EL (cell line): ENCODE data around the gene POLH.
"Not testable (repeated sequence)": the region's sequence is repeated elsewhere in the genome, so short reads cannot be mapped to it uniquely, and the experiment has no call there.

Source experiments
- DNase-seq: peaks from one replicate; pipeline ENCODE4 v3.0.0-alpha.2; 2016

Gene POLH

GRCh38 chr6:43608310-43608763, 32.4 kb downstream of the POLH start:
- DNase-seq: peak; percentile 78

- DNase-seq: no peak
Observed at GRCh38 chr6:43608807-43609206, 32.8 kb downstream of the POLH start.

GRCh38 chr6:43609402-43609801, 33.4 kb downstream of the POLH start:
- DNase-seq: no peak

- no peak for DNase-seq
Observed at GRCh38 chr6:43610431-43610830, 34.4 kb downstream of the POLH start.

- no peak for DNase-seq
Observed at GRCh38 chr6:43613721-43614395, 37.9 kb downstream of the POLH start.

GRCh38 chr6:43614396-43614730, 38.4 kb downstream of the POLH start:
- DNase-seq: no peak

- DNase-seq: no peak
Observed at GRCh38 chr6:43616725-43617472, 40.9 kb downstream of the POLH start.

- no peak for DNase-seq
Observed at GRCh38 chr6:43621078-43621835, 45.3 kb downstream of the POLH start.

GRCh38 chr6:43621836-43622180, 45.8 kb downstream of the POLH start:
- no peak for DNase-seq

GRCh38 chr6:43622541-43622940, 46.6 kb downstream of the POLH start:
- DNase-seq: no peak

GRCh38 chr6:43623880-43624785, 48.1 kb downstream of the POLH start:
- no peak for DNase-seq

GRCh38 chr6:43624786-43625288, 48.9 kb downstream of the POLH start:
- DNase-seq: no peak

- no peak for DNase-seq
Observed at GRCh38 chr6:43625393-43625992, 49.5 kb downstream of the POLH start.

- DNase-seq: peak; percentile 98
Observed at GRCh38 chr6:43627008-43627825, 51.2 kb downstream of the POLH start.

- DNase-seq: peak; percentile 73
Observed at GRCh38 chr6:43628393-43629103, 52.6 kb downstream of the POLH start.

- peak; percentile 100 for DNase-seq
Observed at GRCh38 chr6:43629104-43629504, 53.1 kb downstream of the POLH start, which contains the start of gene GTPBP2. Gene GTPBP2, minus strand, starts transcription at chr6:43629264. Its CDS starts 102 bp downstream, at chr6:43629162.

- DNase-seq: peak; percentile 99
Observed at GRCh38 chr6:43629505-43630300, 53.7 kb downstream of the POLH start.

- no peak for DNase-seq
Observed at GRCh38 chr6:43630980-43631619, 55.1 kb downstream of the POLH start.

- DNase-seq: not testable (repeated sequence)
Observed at GRCh38 chr6:43633002-43633401, 57.0 kb downstream of the POLH start.
